Erythroblast (primary cell): ENCODE measurements around the gene SLC25A38.

Experiments
- GATA1 ChIP-seq: IDR thresholded peaks from 2 replicates; pipeline ENCODE4 v1.6.1; 2011; ENCODE audit warnings: low read depth, mild to moderate bottlenecking, control low read depth, low read length, moderate library complexity
- POLR2A ChIP-seq: IDR thresholded peaks from 2 replicates; pipeline ENCODE4 v1.6.1; 2011; ENCODE audit warnings: mild to moderate bottlenecking, low read length

GRCh38 chr3:39414421-39414907 lies 31.3 kb downstream of the SLC25A38 start:
- TF ChIP-seq POLR2A = peak; percentile 59
- no peak for TF ChIP-seq GATA1
